SU-DHL-6 (cell line): ENCODE results near the gene PPARG.

Experiments
- EZH2phosphoT487 ChIP-seq: fragments of 200-600 bp; sonication (generic), shearing (Covaris generic); conservative IDR thresholded peaks from 2 replicates; pipeline ENCODE4 v1.6.1; 2018; ENCODE audit warnings: mild to moderate bottlenecking, antibody characterized with exemption, low read length, moderate library complexity, mixed read lengths
- TF ChIP-seq, protein P1 (sequence below): fragments of 200-600 bp; sonication (generic); IDR thresholded peaks from one replicate; pipeline ENCODE4 v1.5.1; 2017; ENCODE audit warnings: antibody characterized with exemption, mild to moderate bottlenecking, low read length, moderate library complexity; ENCODE audit not compliant: insufficient read depth, poor library complexity, severe bottlenecking

DNA sequence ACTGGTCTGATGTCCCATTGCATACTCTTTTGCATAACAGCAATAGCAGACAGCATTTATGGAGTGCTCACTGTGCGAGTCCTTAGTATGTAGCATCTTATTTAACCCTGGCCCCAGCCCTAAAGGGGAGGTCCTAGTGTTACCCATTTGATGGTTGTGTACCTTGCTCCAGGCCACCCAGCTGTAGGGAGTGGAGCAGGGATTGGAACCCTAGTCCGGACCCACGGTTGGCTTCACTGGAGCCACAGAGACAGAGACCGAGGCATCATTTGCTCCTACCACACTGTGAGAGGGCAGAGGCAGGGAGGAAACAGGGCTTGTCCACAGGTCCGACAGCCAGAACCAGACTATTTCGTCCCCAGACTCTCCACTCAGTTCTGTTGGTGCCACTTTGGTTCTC lies 179.4 kb downstream of the PPARG start:
- TF ChIP-seq EZH2phosphoT487, result no peak
- TF ChIP-seq, protein P1, sequence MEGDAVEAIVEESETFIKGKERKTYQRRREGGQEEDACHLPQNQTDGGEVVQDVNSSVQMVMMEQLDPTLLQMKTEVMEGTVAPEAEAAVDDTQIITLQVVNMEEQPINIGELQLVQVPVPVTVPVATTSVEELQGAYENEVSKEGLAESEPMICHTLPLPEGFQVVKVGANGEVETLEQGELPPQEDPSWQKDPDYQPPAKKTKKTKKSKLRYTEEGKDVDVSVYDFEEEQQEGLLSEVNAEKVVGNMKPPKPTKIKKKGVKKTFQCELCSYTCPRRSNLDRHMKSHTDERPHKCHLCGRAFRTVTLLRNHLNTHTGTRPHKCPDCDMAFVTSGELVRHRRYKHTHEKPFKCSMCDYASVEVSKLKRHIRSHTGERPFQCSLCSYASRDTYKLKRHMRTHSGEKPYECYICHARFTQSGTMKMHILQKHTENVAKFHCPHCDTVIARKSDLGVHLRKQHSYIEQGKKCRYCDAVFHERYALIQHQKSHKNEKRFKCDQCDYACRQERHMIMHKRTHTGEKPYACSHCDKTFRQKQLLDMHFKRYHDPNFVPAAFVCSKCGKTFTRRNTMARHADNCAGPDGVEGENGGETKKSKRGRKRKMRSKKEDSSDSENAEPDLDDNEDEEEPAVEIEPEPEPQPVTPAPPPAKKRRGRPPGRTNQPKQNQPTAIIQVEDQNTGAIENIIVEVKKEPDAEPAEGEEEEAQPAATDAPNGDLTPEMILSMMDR, result no peak
